Left lobe of liver (tissue), 2 donors: ENCODE measurements around the gene MEOX1. TPM values are rescaled to one million over a fixed set of nuclear protein-coding genes. Genes with fewer than 3 reads are reported as not detected.
"Not testable (repeated sequence)": the region's sequence is repeated elsewhere in the genome, so short reads cannot be mapped to it uniquely, and the experiment has no call there.

Experiments used
- ATAC-seq: fragments of 200-7000 bp; cut with Tn5 transposase; one replicate; pipeline ENCODE4 v1.9.1; 2020; ENCODE audit warnings: mild to moderate bottlenecking, moderate library complexity
- DNase-seq: peaks from one replicate; pipeline ENCODE4 v3.0.0-alpha.2; 2020; ENCODE audit warnings: low spot score
- total RNA-seq: library from RNA; stranded (reverse); gene quantifications from one replicate; pipeline ENCODE4 v1.2.1, GENCODE V29; 2021
- donor health status: DM: no; HTN: no; CAD: no; lungs with moderate emphysema.
- donor health status: DM: no; HTN: yes; CAD: no.

MEOX1 gene
- not detected for total RNA-seq

- DNase-seq (no peak), ATAC-seq (no peak)
Observed at GRCh38 chr17:43661699-43662412, at the start of gene MEOX1. Gene MEOX1 (minus strand): TSS chr17:43661922. CDS start chr17:43661534, 388 bp downstream.

DNA sequence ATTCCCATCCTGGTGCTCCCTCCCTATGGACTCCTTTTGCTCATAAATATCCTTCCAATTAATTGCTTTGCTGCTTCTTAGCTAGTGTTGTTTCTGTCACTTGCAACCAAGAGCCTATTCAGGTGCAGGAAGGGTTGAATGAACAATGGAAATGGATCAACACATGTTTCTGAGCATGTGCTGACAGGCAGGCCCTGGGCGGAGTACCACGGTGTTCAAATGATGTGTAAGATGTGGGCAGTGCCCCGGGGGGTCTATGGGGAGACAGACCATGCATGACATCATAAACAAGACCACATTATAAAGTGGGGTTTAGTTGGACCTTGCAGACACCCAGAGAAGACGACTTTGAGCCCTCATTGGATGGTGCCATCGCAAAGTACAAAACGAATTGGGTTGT is 48.4 kb upstream of the MEOX1 start:
- ATAC-seq, result no peak
- DNase-seq, result no peak

GRCh38 chr17:43709210-43709609 is 47.5 kb upstream of the MEOX1 start:
- ATAC-seq (no peak), DNase-seq (no peak)

GRCh38 chr17:43707184-43707583 is 45.5 kb upstream of the MEOX1 start:
- DNase-seq, result no peak
- no peak for ATAC-seq

- DNase-seq (no peak), ATAC-seq (no peak)
Observed at GRCh38 chr17:43706235-43706634, 44.5 kb upstream of the MEOX1 start.

GRCh38 chr17:43703630-43704029 is 41.9 kb upstream of the MEOX1 start:
- DNase-seq (no peak), ATAC-seq (no peak)

GRCh38 chr17:43702637-43703036 is 40.9 kb upstream of the MEOX1 start:
- ATAC-seq (no peak), DNase-seq (no peak)

DNA sequence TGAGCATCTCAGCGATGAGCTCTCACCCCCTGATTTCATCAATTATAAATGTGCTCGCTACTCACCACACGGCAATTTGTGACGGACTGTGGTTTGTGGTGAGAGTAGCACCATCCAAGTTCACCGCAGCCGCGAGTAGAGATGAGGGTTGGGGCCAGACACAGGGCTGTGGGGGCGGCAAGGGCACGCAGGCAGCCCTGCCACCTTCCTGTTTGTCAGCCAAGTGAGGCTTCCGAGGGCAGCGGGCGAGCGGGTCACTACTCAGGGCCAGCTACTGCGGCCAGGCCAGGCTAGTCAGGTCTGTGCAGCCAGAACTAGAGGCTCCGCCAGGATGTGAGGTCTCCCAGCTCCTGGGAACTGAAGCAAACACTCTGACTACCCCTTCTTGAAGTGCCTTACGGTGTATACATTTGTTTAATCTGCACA is 39.6 kb upstream of the MEOX1 start:
- ATAC-seq, result no peak
- no peak for DNase-seq

GRCh38 chr17:43699438-43699756 is 37.7 kb upstream of the MEOX1 start:
- ATAC-seq, result no peak
- no peak for DNase-seq

GRCh38 chr17:43698678-43699437 is 37.1 kb upstream of the MEOX1 start:
- no peak for DNase-seq
- ATAC-seq, result no peak

GRCh38 chr17:43697937-43698336 is 36.2 kb upstream of the MEOX1 start:
- ATAC-seq, result no peak
- DNase-seq, result no peak

DNA sequence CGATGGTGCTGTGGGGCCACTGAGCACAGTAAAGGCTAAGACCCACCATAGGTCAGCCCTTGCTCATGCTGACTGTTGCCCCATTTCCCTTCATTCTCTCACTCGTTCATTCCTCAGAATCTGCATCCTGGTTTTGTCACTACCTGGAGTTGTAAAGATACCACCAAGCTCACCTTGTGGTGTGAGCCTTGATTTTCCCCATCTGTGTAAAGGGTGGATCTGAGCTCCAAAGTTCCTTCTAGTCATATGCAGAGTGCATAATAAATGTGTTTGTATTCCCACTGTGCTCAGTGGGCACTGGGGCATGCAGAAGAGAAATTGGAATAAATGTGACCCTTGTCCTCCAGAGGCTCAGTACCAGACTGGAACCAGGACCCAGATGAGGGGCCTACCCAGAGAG is 35.2 kb upstream of the MEOX1 start:
- no peak for ATAC-seq
- DNase-seq, result no peak

- no peak for ATAC-seq
- DNase-seq, result no peak
Observed at GRCh38 chr17:43695970-43696865, 34.5 kb upstream of the MEOX1 start.

GRCh38 chr17:43694081-43694870 is 32.6 kb upstream of the MEOX1 start:
- DNase-seq, result peak; percentile 71
- peak; percentile 99 for ATAC-seq

DNA sequence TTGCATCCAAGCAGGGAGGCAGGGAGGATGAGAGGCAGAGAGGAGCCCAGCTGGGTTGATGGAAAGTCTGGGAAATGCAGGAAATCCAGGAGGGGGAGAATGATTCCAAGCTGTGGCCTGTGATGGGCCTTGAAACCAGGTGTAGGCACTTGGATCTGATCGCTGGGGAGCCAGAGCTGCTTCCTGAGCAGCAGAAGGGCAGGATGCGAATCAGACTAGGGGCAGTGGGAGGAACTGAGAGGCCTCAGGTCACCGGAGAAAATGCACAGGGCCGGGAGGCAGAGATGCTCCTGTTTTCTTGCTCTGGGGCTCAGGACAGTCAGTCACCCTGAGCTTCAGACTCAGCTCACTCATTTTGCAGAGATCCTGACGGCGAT is 29.6 kb upstream of the MEOX1 start:
- no peak for ATAC-seq

DNA sequence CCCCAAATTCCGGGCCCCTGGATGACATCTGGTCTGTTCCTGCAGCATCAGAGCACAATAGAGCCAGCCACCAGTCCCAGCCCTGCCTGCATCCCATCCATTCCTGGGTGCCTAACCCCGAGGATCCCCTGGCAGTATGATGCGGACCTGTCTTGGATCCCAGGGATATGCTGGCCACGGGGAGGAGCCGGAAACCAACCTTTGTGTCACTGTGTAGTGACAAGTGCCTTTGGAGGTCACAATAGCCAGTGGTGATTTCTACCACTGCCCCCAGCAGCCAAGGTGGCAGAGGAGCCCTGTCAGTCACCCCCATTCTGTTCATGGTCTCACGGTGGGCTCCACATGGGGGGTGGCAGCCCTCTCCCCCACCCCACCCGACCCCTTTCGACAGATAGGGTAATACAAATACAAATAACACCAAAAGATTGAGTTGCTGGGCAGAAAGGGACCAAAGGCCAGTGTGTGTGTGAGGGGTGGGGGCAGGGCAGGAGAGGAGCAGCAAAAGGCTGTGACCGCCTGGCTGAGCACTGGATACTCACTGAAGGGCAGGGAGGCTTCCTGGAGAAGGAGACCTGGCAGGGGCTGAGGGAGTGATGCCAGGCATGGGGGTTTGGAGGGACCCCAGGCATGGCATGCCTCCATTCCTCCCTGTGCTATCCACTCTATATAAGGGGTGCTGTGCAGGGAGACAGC is 29.0 kb upstream of the MEOX1 start:
- no peak for ATAC-seq

More for the DNA sequence above, 29.6 kb upstream of the MEOX1 start:
- DNase-seq, result no peak

DNA sequence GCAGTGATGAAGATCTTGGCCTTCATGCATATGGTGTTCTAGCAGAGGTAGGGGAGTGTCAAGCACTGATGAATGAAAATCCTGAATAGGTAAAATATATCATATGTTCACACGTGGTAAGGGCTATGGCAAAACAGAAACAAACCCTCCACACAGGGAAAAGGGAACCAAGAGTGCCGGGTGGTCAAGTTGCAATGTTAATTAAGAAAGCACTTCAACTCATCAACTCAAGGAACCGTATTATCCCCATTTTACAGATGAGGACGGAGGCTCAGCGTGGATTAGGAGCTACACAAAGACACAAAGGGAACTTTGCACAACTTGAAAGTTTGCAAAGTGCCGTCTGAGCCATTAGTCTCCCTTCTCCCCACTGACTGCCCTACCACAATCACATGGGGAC is 28.1 kb upstream of the MEOX1 start:
- DNase-seq, result no peak
- ATAC-seq, result no peak

More for the DNA sequence above, 29.0 kb upstream of the MEOX1 start:
- DNase-seq, result no peak

GRCh38 chr17:43689131-43689530 is 27.4 kb upstream of the MEOX1 start:
- ATAC-seq (no peak), DNase-seq (no peak)

GRCh38 chr17:43686957-43687356 is 25.2 kb upstream of the MEOX1 start:
- ATAC-seq, DNase-seq: not testable (repeated sequence)
